Sigmoid colon (tissue), 7 donors: ENCODE data around the gene CTNNA2. TPM values are rescaled to one million over a fixed set of nuclear protein-coding genes. Genes with fewer than 3 reads are reported as not detected.

ENCODE experiments used
- DNase-seq: peaks from one replicate; pipeline ENCODE4 v3.0.0-alpha.2; 2019
- H3K27ac ChIP-seq, 4 donors: fragments of 200-600 bp; sonication (generic); one replicate each; pipeline ENCODE4 v1.5.1; 2016 to 2019; ENCODE audit warnings: mild to moderate bottlenecking in 1 of 4
- H3K27me3 ChIP-seq, 3 donors: fragments of 200-600 bp; sonication (generic); one replicate each; pipeline ENCODE4 v1.5.1; 2019; ENCODE audit warnings: mild to moderate bottlenecking in 1 of 3
- H3K36me3 ChIP-seq, 4 donors: fragments of 200-600 bp; sonication (generic); one replicate each; pipeline ENCODE4 v1.5.1; 2016 to 2019
- H3K4me1 ChIP-seq, 4 donors: fragments of 200-600 bp; sonication (generic); one replicate each; pipeline ENCODE4 v1.5.1; 2017 to 2019
- H3K4me3 ChIP-seq, 4 donors: fragments of 200-600 bp; sonication (generic); one replicate each; pipeline ENCODE4 v1.5.1; 2017 to 2019; ENCODE audit warnings: mild to moderate bottlenecking in 2 of 4, moderate library complexity in 1 of 4
- H3K9me3 ChIP-seq, 4 donors: fragments of 200-600 bp in 3 of 4; sonication (generic) in 3 of 4; one replicate each; pipeline versions ENCODE4 v1.5.1 to v1.6.1; 2013 to 2019
- CTCF ChIP-seq, 4 experiments: fragments of 450-650 bp in 3 of 4; fragments of 200-600 bp in 1 of 4; IDR thresholded peaks; one replicate each; pipeline ENCODE4 v1.5.1; 2016 to 2019; ENCODE audit warnings: antibody characterized with exemption in 4 of 4, mild to moderate bottlenecking in 3 of 4, moderate library complexity in 2 of 4
- EP300 ChIP-seq, 4 donors: sonication (generic); formaldehyde crosslinking; IDR thresholded peaks; one replicate each; pipeline ENCODE4 v1.6.1; 2017; ENCODE audit warnings: antibody characterized with exemption in 4 of 4
- POLR2A ChIP-seq, 2 donors: fragments of 450-650 bp; IDR thresholded peaks; one replicate each; pipeline ENCODE4 v1.6.1; 2016; ENCODE audit warnings: antibody characterized with exemption in 2 of 2, mild to moderate bottlenecking in 2 of 2, moderate library complexity in 2 of 2
- POLR2AphosphoS5 ChIP-seq, 4 donors: sonication (generic); formaldehyde crosslinking; IDR thresholded peaks; one replicate each; pipeline ENCODE4 v1.6.1; 2017; ENCODE audit warnings: antibody characterized with exemption in 4 of 4
- WGBS, 2 donors: extraction: QIAGEN DNeasy Blood & Tissue Kit; methylation state at CpG; one replicate each; pipeline ENCODE4 v1.1.7; 2013; 5-methylcytosine and 5-hydroxymethylcytosine counted together
- intact Hi-C: fragments of 100-400 bp; cut with DNase I; formaldehyde crosslinking; loops from one replicate; pipeline ENCODE4 v1.15.1; 2023
- polyA plus RNA-seq, 3 donors: library from polyadenylated mRNA; stranded (reverse); fragments of 200-250 nt; gene quantifications; one replicate each; pipeline ENCODE4 v1.2.3, GENCODE V29; 2013
- total RNA-seq, 4 donors: library from RNA; depleted of rRNA; stranded (reverse); fragments of >200 nt; gene quantifications; one replicate each; pipeline ENCODE4 v1.1.0, GENCODE V29; 2016
- donor health status: healthy with polysubstance abuse.
- donor health status: Bipolar disorder and iron deficiency.
- donor health status: healthy.

Gene CTNNA2
- total and polyA plus RNA-seq, 7 donors, result 1.4 to 8.6 (median 3.8) TPM; not detected in 2

DNA sequence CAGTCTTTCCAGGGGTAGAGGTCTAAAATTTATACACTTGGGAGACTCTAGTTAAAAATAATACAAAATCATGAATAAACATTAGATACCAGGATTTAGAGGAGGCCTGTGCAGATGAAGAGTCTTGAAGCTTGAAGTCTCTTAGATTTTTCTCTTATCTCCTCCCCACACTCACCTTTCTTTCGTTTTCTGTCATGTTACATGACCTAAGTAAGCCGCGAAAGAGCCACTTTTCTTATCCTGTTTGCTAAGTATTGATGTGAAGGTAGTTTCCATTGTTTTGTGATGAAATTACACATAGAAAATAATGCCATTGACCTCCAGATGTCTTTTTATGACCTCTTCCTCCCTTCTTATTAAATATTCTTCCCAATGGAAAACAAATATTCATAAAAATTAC, 423.9 kb downstream of the CTNNA2 start:
- WGBS, 2 donors, result 88 to 91% methylated on average over 3 of the region's 3 CpGs
- Histone ChIP-seq H3K27me3 (no peaks in the 10 kb centered on the region), H3K4me3 (no peak overlapping the region), H3K4me1 (no peaks in the 10 kb centered on the region), H3K36me3 (no peaks in the 10 kb centered on the region), H3K27ac (no peak overlapping the region), H3K9me3 (no peaks in the 10 kb centered on the region)
- no peak for DNase-seq
- intact Hi-C loops, result no loop called here
- TF ChIP-seq POLR2A (IDR thresholded peaks at IDR 0.05), result no peak
- no peak for TF ChIP-seq POLR2AphosphoS5 (IDR thresholded peaks at IDR 0.05)
- TF ChIP-seq CTCF (IDR thresholded peaks at IDR 0.05), result no peak
- no peak for TF ChIP-seq EP300 (IDR thresholded peaks at IDR 0.05)

DNA sequence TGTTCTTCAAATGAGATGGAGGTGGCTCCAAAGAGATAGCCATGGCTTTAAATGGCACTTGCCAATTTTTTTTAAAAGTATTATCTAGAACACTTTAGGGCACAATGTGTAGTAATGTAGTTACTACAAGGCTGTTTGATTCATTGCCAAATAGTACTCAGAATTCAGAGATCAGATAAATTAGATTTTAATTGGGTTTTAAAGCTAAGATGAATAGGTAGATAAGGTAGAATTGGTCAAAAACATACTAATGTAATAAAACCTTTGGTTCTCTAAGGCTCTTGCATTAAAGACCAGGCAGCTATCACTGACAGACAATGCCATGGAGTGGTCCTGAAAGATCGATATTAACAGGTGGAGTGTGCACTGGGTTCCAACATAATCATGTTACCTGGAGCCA, 425.8 kb downstream of the CTNNA2 start:
- Histone ChIP-seq H3K36me3 (no peaks in the 10 kb centered on the region), H3K27me3 (no peaks in the 10 kb centered on the region), H3K27ac (no peak overlapping the region), H3K9me3 (no peaks in the 10 kb centered on the region), H3K4me1 (no peaks in the 10 kb centered on the region), H3K4me3 (no peak overlapping the region)
- DNase-seq, result no peak
- no peak for TF ChIP-seq POLR2AphosphoS5 (IDR thresholded peaks at IDR 0.05)
- 87 to 90% methylated on average over 1 of the region's 1 CpG for WGBS, 2 donors
- intact Hi-C loops, result no loop called here

DNA sequence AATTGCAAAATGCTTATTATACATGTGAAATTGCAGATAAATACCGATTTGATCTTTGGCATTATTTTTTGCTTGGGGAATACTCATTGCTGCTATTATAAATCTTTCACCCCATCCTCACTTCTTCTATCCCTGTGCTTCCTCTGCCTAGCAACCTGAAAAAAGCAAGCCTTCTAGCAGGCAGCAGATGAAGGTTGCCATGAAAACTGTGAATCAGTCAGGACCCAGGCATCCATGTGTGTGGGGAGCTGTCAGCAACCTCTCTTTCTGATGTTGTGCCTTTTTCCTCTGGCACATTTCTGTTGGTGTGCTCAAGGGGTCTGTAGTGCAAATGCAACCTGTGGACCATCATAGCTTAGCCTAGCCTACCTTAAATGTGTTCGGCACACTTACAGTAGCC, 427.5 kb downstream of the CTNNA2 start:
- 91 to 95% methylated on average over 2 of the region's 2 CpGs for WGBS, 2 donors
- no peaks in the 10 kb centered on the region for H3K36me3 ChIP-seq
- DNase-seq, result no peak
- no peaks in the 10 kb centered on the region for H3K27me3 ChIP-seq
- H3K4me1 ChIP-seq, result no peaks in the 10 kb centered on the region
- H3K9me3 ChIP-seq, result no peaks in the 10 kb centered on the region
- TF ChIP-seq CTCF (IDR thresholded peaks at IDR 0.05) (no peak), POLR2A (IDR thresholded peaks at IDR 0.05) (no peak), EP300 (IDR thresholded peaks at IDR 0.05) (no peak), POLR2AphosphoS5 (IDR thresholded peaks at IDR 0.05) (no peak)
- H3K4me3 ChIP-seq, result no peak overlapping the region
- intact Hi-C loops, result no loop called here
- H3K27ac ChIP-seq, result no peak overlapping the region

DNA sequence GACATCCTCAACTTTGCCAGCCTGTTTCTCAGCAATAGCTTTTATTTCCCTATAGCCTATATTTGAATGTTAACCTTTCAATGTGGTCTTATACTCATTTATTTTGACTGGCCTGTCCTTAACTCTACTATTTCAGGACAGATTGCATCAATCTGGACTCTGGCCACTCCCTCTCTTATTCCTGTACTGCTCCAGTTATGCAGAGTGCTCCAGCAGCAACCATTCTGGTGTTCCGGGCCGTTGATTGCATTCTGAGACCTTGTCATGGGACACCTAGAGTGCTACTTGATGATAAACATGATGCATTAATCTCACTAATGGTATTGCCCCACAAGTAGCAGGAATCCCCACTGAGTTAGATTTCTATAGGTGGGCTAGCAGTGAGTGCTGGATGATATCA, 428.3 kb downstream of the CTNNA2 start:
- Histone ChIP-seq H3K4me3 (no peak overlapping the region), H3K9me3 (no peaks in the 10 kb centered on the region), H3K4me1 (no peaks in the 10 kb centered on the region), H3K27me3 (no peaks in the 10 kb centered on the region), H3K36me3 (no peaks in the 10 kb centered on the region), H3K27ac (no peak overlapping the region)
- 86 to 93% methylated on average over 2 of the region's 2 CpGs for WGBS, 2 donors
- TF ChIP-seq CTCF (IDR thresholded peaks at IDR 0.05) (no peak), EP300 (IDR thresholded peaks at IDR 0.05) (no peak), POLR2AphosphoS5 (IDR thresholded peaks at IDR 0.05) (no peak), POLR2A (IDR thresholded peaks at IDR 0.05) (no peak)
- intact Hi-C loops, result no loop called here
- DNase-seq, result no peak

DNA sequence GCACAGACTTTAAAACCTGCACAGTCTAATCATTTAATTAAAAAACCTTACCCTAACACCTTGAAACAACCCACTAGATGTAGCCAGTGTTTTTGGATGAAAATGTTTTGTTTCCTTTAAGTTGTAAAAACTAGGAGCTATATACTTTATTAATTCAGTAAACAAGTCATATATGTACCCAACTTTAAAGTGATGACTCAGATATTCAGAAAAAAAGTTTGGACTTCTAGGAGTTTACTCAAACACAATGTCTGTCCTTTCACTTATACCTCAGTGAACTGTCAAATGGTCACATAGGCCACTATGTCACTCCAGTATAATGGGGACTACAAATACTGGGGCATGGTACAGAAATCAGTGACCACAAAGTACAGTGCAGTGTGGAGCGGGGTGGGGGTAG, 431.4 kb downstream of the CTNNA2 start:
- no peaks in the 10 kb centered on the region for H3K27me3 ChIP-seq
- DNase-seq, result no peak
- H3K27ac ChIP-seq, result no peak overlapping the region
- no peaks in the 10 kb centered on the region for H3K4me1 ChIP-seq
- no peaks in the 10 kb centered on the region for H3K9me3 ChIP-seq
- no peaks in the 10 kb centered on the region for H3K36me3 ChIP-seq
- H3K4me3 ChIP-seq, result no peak overlapping the region
- 87 to 91% methylated on average over 1 of the region's 1 CpG for WGBS, 2 donors
- TF ChIP-seq POLR2AphosphoS5 (IDR thresholded peaks at IDR 0.05), result no peak
- TF ChIP-seq POLR2A (IDR thresholded peaks at IDR 0.05), result no peak
- TF ChIP-seq EP300 (IDR thresholded peaks at IDR 0.05), result no peak
- no peak for TF ChIP-seq CTCF (IDR thresholded peaks at IDR 0.05)
- intact Hi-C loops, result no loop called here
